Hepatic stellate cell (primary cell): Measurements from ENCODE around the gene TFF2.

ENCODE experiments used
- DNase-seq: peaks from one replicate; pipeline ENCODE4 v3.0.0; 2011; ENCODE audit warnings: low spot score

TFF2 gene

GRCh38 chr21:42320791-42321190 is 30.0 kb downstream of the TFF2 start:
- DNase-seq, result no peak

- no peak for DNase-seq
Measured at GRCh38 chr21:42319851-42320572, 30.8 kb downstream of the TFF2 start.

GRCh38 chr21:42319376-42319775 is 31.4 kb downstream of the TFF2 start:
- DNase-seq, result no peak

- DNase-seq, result no peak
Measured at GRCh38 chr21:42317826-42318746, 32.7 kb downstream of the TFF2 start.

- DNase-seq, result no peak
Measured at GRCh38 chr21:42317341-42317741, 33.5 kb downstream of the TFF2 start.

GRCh38 chr21:42316891-42317290 is 33.9 kb downstream of the TFF2 start:
- DNase-seq, result no peak

GRCh38 chr21:42315296-42315891 is 35.4 kb downstream of the TFF2 start, which contains the start of gene TFF3:
Gene TFF3, minus strand, starts transcription at chr21:42315409. Its CDS starts 35 bp downstream, at chr21:42315374.
- no peak for DNase-seq

- no peak for DNase-seq
Measured at GRCh38 chr21:42314616-42315295, 36.0 kb downstream of the TFF2 start.

- no peak for DNase-seq
Measured at GRCh38 chr21:42313501-42313969, 37.3 kb downstream of the TFF2 start.

GRCh38 chr21:42312626-42313104 is 38.1 kb downstream of the TFF2 start:
- DNase-seq, result no peak

GRCh38 chr21:42311816-42312625 is 38.8 kb downstream of the TFF2 start:
- DNase-seq, result no peak

GRCh38 chr21:42311160-42311559 is 39.6 kb downstream of the TFF2 start:
- DNase-seq, result no peak

- DNase-seq, result no peak
Measured at GRCh38 chr21:42310411-42311001, 40.3 kb downstream of the TFF2 start.

- DNase-seq, result peak; percentile 38
Measured at GRCh38 chr21:42309753-42310213, 41.0 kb downstream of the TFF2 start.

- DNase-seq, result no peak
Measured at GRCh38 chr21:42308914-42309752, 41.7 kb downstream of the TFF2 start.

- no peak for DNase-seq
Measured at GRCh38 chr21:42308161-42308913, 42.5 kb downstream of the TFF2 start.

GRCh38 chr21:42307106-42307505 is 43.7 kb downstream of the TFF2 start:
- DNase-seq, result no peak

- no peak for DNase-seq
Measured at GRCh38 chr21:42306366-42307035, 44.3 kb downstream of the TFF2 start.
